ENCODE measurements around the gene RCAN3. TPM values are rescaled to one million over a fixed set of nuclear protein-coding genes. Genes with fewer than 3 reads are reported as not detected.

Gene RCAN3
- total and polyA plus RNA-seq, 9 of the 15 experiments (the other 6 are each of a cell fraction or from before 2014, with no cell fraction given): 0.10 to 1.4 (median 0.43) TPM

DNA sequence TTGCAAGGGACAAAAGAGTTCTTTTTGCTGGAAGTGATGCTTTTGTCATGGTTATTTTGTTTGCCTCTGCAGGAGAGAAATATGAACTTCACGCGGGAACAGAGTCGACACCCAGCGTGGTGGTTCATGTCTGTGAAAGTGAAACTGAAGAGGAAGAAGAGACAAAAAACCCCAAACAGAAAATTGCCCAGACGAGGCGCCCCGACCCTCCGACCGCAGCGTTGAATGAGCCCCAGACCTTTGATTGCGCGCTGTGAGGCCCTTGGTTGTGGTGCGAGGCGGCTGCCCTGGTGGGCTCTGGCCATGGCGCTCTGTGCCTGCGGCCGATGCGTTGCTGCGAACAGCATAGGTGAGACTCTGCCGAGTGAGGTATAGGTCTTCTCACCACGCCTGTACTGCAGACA is 32.4 kb downstream of the RCAN3 start (continued):
- TF ChIP-seq, protein P1, sequence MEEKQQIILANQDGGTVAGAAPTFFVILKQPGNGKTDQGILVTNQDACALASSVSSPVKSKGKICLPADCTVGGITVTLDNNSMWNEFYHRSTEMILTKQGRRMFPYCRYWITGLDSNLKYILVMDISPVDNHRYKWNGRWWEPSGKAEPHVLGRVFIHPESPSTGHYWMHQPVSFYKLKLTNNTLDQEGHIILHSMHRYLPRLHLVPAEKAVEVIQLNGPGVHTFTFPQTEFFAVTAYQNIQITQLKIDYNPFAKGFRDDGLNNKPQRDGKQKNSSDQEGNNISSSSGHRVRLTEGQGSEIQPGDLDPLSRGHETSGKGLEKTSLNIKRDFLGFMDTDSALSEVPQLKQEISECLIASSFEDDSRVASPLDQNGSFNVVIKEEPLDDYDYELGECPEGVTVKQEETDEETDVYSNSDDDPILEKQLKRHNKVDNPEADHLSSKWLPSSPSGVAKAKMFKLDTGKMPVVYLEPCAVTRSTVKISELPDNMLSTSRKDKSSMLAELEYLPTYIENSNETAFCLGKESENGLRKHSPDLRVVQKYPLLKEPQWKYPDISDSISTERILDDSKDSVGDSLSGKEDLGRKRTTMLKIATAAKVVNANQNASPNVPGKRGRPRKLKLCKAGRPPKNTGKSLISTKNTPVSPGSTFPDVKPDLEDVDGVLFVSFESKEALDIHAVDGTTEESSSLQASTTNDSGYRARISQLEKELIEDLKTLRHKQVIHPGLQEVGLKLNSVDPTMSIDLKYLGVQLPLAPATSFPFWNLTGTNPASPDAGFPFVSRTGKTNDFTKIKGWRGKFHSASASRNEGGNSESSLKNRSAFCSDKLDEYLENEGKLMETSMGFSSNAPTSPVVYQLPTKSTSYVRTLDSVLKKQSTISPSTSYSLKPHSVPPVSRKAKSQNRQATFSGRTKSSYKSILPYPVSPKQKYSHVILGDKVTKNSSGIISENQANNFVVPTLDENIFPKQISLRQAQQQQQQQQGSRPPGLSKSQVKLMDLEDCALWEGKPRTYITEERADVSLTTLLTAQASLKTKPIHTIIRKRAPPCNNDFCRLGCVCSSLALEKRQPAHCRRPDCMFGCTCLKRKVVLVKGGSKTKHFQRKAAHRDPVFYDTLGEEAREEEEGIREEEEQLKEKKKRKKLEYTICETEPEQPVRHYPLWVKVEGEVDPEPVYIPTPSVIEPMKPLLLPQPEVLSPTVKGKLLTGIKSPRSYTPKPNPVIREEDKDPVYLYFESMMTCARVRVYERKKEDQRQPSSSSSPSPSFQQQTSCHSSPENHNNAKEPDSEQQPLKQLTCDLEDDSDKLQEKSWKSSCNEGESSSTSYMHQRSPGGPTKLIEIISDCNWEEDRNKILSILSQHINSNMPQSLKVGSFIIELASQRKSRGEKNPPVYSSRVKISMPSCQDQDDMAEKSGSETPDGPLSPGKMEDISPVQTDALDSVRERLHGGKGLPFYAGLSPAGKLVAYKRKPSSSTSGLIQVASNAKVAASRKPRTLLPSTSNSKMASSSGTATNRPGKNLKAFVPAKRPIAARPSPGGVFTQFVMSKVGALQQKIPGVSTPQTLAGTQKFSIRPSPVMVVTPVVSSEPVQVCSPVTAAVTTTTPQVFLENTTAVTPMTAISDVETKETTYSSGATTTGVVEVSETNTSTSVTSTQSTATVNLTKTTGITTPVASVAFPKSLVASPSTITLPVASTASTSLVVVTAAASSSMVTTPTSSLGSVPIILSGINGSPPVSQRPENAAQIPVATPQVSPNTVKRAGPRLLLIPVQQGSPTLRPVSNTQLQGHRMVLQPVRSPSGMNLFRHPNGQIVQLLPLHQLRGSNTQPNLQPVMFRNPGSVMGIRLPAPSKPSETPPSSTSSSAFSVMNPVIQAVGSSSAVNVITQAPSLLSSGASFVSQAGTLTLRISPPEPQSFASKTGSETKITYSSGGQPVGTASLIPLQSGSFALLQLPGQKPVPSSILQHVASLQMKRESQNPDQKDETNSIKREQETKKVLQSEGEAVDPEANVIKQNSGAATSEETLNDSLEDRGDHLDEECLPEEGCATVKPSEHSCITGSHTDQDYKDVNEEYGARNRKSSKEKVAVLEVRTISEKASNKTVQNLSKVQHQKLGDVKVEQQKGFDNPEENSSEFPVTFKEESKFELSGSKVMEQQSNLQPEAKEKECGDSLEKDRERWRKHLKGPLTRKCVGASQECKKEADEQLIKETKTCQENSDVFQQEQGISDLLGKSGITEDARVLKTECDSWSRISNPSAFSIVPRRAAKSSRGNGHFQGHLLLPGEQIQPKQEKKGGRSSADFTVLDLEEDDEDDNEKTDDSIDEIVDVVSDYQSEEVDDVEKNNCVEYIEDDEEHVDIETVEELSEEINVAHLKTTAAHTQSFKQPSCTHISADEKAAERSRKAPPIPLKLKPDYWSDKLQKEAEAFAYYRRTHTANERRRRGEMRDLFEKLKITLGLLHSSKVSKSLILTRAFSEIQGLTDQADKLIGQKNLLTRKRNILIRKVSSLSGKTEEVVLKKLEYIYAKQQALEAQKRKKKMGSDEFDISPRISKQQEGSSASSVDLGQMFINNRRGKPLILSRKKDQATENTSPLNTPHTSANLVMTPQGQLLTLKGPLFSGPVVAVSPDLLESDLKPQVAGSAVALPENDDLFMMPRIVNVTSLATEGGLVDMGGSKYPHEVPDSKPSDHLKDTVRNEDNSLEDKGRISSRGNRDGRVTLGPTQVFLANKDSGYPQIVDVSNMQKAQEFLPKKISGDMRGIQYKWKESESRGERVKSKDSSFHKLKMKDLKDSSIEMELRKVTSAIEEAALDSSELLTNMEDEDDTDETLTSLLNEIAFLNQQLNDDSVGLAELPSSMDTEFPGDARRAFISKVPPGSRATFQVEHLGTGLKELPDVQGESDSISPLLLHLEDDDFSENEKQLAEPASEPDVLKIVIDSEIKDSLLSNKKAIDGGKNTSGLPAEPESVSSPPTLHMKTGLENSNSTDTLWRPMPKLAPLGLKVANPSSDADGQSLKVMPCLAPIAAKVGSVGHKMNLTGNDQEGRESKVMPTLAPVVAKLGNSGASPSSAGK (IDR thresholded peaks at IDR 0.05): peak; percentile 53; the same call in 1 of the 2 replicates

Measured in K562 (cell line).